ELR (cell line): Measurements from ENCODE around the gene PCP2.

Experiments used
- DNase-seq: peaks from one replicate; pipeline ENCODE4 v3.0.0-alpha.2; 2015; ENCODE audit warnings: low read depth

The PCP2 gene

GRCh38 chr19:7661744-7662538 lies 28.4 kb upstream of the PCP2 start:
- DNase-seq, result no peak

DNA sequence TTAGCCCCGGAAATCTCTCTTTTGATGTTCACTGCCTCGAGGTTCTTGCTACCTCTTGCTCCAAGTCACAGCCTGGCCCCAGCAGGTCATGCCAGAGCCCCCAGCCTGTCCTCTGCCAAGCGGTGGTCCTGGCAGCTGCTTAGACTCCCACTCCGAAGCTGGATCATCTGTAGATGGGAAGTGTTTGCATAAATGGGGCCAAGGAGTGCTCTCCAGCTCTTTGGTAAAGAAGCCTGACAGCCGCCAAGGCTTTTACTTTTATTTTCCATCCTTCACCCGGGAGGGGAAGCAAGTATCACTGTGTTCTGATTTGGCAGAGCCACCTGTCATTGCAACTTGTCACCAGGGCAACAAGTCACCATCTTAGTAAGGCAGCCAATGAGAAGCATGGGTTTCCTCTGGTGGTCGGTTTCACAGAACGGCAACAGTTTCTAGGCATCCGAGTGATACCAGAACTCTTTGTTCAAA lies 24.7 kb upstream of the PCP2 start:
- no peak for DNase-seq

DNA sequence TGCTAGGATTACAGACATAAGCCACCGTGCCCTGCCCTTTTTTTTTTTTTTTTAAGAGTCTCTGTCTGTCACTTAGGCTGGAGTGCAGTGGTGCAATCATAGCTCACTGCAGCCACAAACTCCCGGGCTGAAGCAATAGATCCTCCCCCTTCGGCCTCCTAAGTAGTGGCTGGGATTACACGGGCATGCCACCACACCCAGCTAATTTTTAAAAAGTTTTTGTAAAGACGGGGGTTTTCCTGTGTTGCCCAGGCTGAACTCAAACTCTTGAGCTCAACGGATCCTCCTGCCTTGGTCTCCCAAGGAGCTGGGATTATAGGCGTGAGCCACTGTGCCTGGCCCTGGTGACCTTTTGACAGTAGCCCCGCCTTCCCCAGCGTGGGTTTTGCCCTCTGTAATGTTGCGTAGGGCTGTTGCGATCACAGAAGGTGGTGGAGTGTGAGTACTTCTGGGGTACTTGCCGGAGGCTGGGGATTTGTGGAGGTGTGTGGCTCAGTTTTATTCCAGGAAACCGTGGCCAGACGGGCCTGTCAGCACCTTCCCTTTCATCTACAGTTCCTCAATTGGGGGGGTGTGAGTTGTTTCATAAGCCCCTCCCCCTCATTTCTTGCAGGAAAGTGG lies 23.7 kb upstream of the PCP2 start:
- DNase-seq, result no peak

DNA sequence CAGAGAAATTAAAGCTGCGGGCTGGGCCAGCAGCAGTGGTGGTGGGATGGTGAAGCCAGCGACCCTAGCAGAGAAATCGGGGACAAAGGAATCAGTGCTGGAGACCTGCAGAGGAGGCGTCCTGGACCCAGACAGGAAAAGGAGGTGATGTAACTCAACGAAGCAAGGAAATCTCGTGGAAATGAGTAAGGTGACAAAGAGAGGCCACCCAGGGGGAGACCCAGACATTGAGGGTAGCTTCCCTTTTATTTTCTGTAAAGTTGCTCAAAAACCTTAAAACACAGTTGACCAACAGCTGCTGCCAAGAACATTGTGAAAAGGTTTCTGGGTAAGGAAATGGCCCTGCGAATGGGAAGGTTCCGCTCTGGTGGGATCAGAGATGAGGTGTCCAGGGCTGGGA lies 22.1 kb upstream of the PCP2 start:
- DNase-seq, result no peak

- DNase-seq, result peak; percentile 27
Measured at GRCh38 chr19:7654401-7654800, 20.9 kb upstream of the PCP2 start.

DNA sequence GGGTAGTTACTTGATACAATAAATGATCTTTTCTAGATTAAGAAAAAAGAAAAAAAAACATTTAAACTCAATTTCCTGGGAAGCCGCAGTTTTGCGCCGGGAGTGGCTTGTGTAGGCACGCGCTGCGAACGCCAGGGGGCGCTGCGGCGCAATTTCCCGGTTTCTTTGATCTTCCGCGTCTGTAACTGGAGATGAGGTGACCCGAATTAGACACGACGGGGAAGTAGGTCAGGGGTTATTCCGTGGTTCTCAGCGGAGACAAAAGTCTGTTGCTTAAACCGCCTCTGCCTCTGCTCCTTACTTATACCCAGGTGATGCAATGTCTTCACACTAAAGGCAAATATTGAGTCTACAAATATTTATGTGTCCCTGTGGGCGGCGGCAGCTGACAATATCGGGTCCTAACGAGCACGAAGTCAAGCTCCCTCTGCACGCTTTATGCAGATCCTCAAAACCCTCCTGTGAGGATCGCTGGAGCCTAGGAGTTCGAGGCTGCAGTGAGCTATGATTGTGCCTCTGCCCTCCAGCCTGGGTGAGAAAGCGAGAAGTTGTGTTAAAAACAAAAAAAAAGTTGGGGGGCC lies 18.6 kb upstream of the PCP2 start:
- peak; percentile 72 for DNase-seq

- DNase-seq, result no peak
Measured at GRCh38 chr19:7650148-7650547, 16.6 kb upstream of the PCP2 start.

- DNase-seq, result no peak
Measured at GRCh38 chr19:7648265-7649014, 14.9 kb upstream of the PCP2 start.

DNA sequence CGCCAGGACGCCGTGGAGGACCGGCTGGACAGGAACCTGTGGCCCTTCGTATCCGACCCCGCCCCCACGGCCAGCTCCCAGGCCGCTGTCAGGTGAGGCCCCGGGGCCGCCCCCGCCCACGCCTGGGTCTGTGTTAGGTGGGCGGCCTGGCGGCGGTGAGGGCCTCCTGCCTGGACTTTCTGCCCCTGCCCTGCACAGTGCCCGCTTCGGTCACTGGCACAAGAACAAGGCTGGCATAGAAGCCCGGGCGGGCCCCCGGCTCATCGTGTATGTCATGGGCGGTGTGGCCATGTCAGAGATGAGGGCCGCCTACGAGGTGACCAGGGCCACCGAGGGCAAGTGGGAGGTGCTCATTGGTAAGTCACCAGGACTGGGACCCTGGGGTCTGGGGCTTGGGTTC lies 13.6 kb upstream of the PCP2 start:
- DNase-seq, result no peak

DNA sequence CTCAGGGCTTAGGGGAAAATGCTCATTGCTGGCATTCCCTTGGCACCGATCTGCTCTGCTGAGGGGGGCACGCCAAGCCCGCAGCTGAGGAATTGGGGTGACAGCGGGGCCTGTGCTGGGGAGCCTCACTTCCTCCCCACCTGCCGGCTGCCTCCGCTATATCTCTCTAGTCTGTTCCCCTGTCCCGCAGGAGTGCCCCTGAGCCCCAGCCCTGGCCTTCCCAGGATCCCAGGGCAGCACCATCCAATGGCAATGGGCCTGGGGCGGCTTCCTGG lies 12.8 kb upstream of the PCP2 start:
- no peak for DNase-seq

- DNase-seq, result no peak
Measured at GRCh38 chr19:7645656-7646425, 12.3 kb upstream of the PCP2 start.

GRCh38 chr19:7645163-7645562 lies 11.6 kb upstream of the PCP2 start:
- DNase-seq, result no peak

DNA sequence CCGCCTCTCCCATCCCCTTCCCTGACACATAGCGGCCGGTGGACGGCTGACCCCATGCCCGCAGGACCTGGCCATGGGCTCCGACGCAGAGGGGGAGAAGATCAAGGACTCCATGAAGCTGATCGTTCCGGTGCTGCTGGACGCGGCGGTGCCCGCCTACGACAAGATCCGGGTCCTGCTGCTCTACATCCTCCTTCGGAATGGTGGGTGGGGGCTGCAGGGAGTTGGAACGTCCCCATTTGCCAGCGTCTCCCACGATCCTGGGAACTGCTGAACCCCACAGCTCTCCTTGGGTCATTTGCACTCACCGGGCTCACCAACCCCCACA lies 11.0 kb upstream of the PCP2 start:
- no peak for DNase-seq

DNA sequence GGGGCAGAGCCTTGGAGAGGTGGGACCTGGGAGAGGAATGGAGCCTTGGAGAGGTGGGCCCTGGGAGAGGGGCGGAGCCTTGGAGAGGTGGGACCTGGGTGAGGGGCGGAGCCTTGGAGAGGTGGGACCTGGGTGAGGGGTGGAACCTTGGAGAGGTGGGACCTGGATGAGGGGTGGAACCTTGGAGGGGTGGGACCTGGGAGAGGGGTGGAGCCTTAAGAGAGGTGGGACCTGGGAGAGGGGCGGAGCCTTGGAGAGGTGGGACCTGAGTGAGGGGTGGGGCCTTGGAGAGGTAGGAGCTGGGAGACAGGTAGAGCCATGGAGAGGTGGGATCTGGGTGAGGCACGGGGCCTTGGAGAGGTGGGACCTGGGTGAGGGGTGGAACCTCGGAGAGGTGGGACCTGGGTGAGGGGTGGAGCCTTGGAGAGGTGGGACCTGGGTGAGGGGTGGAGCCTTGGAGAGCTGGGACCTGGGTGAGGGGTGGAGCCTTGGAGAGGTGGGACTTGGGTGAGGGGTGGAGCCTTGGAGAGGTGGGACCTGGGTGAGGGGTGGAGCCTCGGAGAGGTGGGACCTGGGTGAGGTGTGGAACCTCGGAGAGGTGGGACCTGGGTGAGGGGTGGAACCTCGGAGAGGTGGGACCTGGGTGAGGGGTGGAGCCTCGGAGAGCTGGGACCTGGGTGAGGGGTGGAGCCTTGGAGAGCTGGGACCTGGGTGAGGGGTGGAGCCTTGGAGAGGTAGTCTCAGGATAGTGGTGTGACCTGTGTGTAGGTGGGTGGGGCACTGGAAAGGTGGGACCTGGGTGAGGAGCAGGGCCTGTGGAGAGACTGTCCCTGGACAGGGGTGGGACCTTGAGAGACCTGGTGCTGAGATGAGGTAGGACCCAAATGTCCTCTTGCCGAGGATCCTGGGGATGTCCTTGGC lies 10.4 kb upstream of the PCP2 start:
- peak; percentile 22 for DNase-seq

- DNase-seq, result no peak
Measured at GRCh38 chr19:7643031-7643415, 9.5 kb upstream of the PCP2 start.

DNA sequence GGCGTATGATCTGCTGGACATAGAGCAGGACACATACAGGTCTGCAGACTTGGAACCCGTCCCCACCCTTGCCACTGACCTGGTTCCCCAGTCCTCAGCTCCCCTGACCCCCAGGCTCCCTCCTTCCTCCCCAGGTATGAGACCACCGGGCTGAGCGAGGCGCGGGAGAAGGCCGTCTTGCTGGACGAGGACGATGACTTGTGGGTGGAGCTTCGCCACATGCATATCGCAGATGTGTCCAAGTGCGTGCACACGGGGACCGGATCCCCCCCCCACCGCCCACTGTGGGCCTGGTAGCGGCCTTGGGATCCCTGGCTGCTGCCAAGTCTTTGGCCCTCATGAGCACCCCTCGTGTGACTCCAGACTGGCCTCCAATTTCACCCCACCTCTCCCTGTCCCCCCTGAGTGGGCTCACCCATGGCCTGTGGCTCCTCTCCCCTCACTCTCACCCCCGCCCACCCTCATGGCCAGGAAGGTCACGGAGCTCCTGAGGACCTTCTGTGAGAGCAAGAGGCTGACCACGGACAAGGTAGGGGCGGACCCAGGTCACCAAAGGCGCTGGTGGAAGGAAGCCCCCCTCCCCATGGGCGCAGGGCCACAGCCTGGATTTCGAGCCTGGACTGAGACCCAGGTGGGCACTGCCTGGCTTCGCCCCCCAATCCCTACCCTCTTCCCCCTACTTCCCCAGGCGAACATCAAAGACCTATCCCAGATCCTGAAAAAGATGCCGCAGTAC lies 8.9 kb upstream of the PCP2 start:
- no peak for DNase-seq

- DNase-seq, result no peak
Measured at GRCh38 chr19:7641290-7642276, 8.1 kb upstream of the PCP2 start.

- no peak for DNase-seq
Measured at GRCh38 chr19:7640803-7641202, 7.3 kb upstream of the PCP2 start.

GRCh38 chr19:7639863-7640348 lies 6.4 kb upstream of the PCP2 start:
- DNase-seq, result no peak
